ENCODE data around the gene NOP53.

DNA sequence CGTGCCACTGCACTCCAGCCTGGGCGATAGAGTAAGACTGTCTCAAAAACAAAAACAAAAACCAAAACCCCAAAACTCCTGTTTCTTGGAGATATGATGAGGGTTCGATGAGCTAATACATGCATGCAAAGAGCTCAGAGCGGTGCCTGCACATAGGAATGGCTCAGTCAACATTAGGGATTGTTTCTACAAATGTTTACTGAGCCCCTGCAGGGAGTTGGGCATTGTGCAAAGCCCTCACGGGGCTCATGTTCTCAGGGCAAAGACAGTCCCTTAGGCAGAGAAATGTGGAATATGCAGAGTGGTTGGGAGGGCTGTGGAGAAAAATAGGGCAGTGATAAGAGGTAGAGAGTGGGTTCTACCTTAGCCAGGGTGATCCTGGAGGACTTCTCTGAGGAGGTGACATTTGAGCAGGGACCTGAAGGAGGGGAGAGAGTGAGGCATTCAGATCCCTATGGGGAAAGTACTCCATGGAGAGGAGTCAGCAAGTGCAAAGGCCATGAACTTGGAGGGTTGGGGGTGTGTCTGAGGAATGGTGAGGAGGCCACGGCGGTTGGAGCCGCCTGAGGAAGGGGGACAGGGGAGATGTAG, 33.6 kb upstream of the NOP53 start:
- TF ChIP-seq, protein P1, sequence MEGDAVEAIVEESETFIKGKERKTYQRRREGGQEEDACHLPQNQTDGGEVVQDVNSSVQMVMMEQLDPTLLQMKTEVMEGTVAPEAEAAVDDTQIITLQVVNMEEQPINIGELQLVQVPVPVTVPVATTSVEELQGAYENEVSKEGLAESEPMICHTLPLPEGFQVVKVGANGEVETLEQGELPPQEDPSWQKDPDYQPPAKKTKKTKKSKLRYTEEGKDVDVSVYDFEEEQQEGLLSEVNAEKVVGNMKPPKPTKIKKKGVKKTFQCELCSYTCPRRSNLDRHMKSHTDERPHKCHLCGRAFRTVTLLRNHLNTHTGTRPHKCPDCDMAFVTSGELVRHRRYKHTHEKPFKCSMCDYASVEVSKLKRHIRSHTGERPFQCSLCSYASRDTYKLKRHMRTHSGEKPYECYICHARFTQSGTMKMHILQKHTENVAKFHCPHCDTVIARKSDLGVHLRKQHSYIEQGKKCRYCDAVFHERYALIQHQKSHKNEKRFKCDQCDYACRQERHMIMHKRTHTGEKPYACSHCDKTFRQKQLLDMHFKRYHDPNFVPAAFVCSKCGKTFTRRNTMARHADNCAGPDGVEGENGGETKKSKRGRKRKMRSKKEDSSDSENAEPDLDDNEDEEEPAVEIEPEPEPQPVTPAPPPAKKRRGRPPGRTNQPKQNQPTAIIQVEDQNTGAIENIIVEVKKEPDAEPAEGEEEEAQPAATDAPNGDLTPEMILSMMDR (conservative IDR thresholded peaks at IDR 0.05 in 1 of 2, IDR thresholded peaks at IDR 0.05 in 1 of 2; ENCODE audit: extremely low read depth in 1 of 2, insufficient read depth in 1 of 2, low read depth in 1 of 2, low read length in 2 of 2), result no peak
- TF ChIP-seq EZH2 (IDR thresholded peaks at IDR 0.05; ENCODE audit: borderline replicate concordance, low read length), result no peak
